ENCODE measurements around the gene PRDM2.

DNA sequence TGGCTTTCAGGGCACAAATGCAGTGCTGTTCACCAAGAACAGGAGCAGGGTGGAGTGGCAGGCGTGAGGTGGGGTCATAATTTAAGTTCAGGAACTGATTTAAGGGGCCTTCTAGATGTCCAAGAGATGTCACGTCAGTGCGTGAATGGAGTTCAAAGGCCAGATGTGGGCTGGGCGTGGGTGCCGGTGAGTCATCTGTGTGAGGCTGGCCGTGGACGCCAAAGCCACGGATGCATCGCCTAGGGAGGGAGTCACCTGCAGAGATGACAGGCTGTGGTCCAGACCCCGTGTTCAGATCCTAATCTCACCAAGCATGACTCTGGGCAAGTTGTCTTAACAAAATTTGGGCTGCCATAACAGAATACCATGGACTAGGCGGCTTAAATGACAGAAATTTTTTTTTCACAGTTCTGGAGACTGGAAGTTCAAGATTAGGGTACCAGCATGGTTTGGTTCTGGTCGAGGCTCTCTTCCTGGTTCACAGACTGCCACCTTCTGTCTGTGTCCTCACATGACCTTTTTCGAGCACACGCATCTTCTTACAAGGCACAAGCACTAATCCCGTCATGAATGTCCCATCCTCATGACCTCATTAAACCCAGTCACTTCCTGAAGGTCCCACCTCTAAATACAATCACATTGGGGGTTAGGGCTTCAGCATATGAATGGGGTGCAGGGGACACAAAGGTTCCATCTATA lies 109.6 kb downstream of the PRDM2 start:
- no peak for TF ChIP-seq EZH2 (IDR thresholded peaks at IDR 0.05; ENCODE audit: borderline replicate concordance, low read depth, low read length, poor library complexity, severe bottlenecking)
- TF ChIP-seq, protein P1, sequence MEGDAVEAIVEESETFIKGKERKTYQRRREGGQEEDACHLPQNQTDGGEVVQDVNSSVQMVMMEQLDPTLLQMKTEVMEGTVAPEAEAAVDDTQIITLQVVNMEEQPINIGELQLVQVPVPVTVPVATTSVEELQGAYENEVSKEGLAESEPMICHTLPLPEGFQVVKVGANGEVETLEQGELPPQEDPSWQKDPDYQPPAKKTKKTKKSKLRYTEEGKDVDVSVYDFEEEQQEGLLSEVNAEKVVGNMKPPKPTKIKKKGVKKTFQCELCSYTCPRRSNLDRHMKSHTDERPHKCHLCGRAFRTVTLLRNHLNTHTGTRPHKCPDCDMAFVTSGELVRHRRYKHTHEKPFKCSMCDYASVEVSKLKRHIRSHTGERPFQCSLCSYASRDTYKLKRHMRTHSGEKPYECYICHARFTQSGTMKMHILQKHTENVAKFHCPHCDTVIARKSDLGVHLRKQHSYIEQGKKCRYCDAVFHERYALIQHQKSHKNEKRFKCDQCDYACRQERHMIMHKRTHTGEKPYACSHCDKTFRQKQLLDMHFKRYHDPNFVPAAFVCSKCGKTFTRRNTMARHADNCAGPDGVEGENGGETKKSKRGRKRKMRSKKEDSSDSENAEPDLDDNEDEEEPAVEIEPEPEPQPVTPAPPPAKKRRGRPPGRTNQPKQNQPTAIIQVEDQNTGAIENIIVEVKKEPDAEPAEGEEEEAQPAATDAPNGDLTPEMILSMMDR (conservative IDR thresholded peaks at IDR 0.05; ENCODE audit: low read depth, low read length): 0 out of 2 replicates have a peak, but pooled peaks have one; percentile 24
